ENCODE measurements around the gene ISM1. TPM values are rescaled to one million over a fixed set of nuclear protein-coding genes. Genes with fewer than 3 reads are reported as not detected.

ISM1 gene
- total and polyA plus RNA-seq, 8 donors = 0.71 to 18.2 (median 11.2) TPM

GRCh38 chr20:13296070-13296469, 75.0 kb downstream of the ISM1 start:
- DNase-seq (no peak), ATAC-seq (no peak)
- TF ChIP-seq CTCF (IDR thresholded peaks at IDR 0.05) = no peak
- no peaks in the 10 kb centered on the region for H3K4me1 ChIP-seq
- intact Hi-C loops (cut with DNase I) = no loop called here
- H3K27ac ChIP-seq = no peak overlapping the region
- H3K9me3 ChIP-seq = no peaks in the 10 kb centered on the region
- no peaks in the 10 kb centered on the region for H3K27me3 ChIP-seq
- H3K4me3 ChIP-seq = no peak overlapping the region
- H3K36me3 ChIP-seq = no peaks in the 10 kb centered on the region

- Histone ChIP-seq H3K36me3 (no peaks in the 10 kb centered on the region), H3K27me3 (no peaks in the 10 kb centered on the region), H3K4me3 (no peak overlapping the region), H3K4me1 (no peaks in the 10 kb centered on the region), H3K27ac (no peak overlapping the region), H3K9me3 (no peaks in the 10 kb centered on the region)
- no peak for TF ChIP-seq CTCF (IDR thresholded peaks at IDR 0.05)
- DNase-seq (no peak), ATAC-seq (no peak)
- intact Hi-C loops (cut with DNase I) = no loop called here
Observed at GRCh38 chr20:13297147-13297899, 76.2 kb downstream of the ISM1 start.

GRCh38 chr20:13298692-13299373, 77.8 kb downstream of the ISM1 start:
- H3K9me3 ChIP-seq = no peaks in the 10 kb centered on the region
- H3K4me1 ChIP-seq = no peaks in the 10 kb centered on the region
- no peak overlapping the region for H3K4me3 ChIP-seq
- no peak for TF ChIP-seq CTCF (IDR thresholded peaks at IDR 0.05)
- ATAC-seq = no peak
- H3K36me3 ChIP-seq = no peaks in the 10 kb centered on the region
- DNase-seq = peak in 1 of 4 donors; percentile 70
- no peak overlapping the region for H3K27ac ChIP-seq
- no peaks in the 10 kb centered on the region for H3K27me3 ChIP-seq
- intact Hi-C loops (cut with DNase I) = no loop called here

- H3K27me3 ChIP-seq = no peaks in the 10 kb centered on the region
- intact Hi-C loops (cut with DNase I) = no loop called here
Observed at GRCh38 chr20:13299401-13299800, 78.3 kb downstream of the ISM1 start.

More at GRCh38 chr20:13299401-13299800, 78.3 kb downstream of the ISM1 start:
- DNase-seq (peak in 1 of 4 donors; percentile 66), ATAC-seq (no peak)
- H3K4me3 ChIP-seq = no peak overlapping the region
- H3K9me3 ChIP-seq = no peaks in the 10 kb centered on the region
- TF ChIP-seq CTCF (IDR thresholded peaks at IDR 0.05) = no peak
- no peaks in the 10 kb centered on the region for H3K36me3 ChIP-seq
- H3K4me1 ChIP-seq = no peaks in the 10 kb centered on the region
- no peak overlapping the region for H3K27ac ChIP-seq
